Mononuclear cell (primary cell): ENCODE data around the gene PROCR. TPM values are rescaled to one million over a fixed set of nuclear protein-coding genes. Genes with fewer than 3 reads are reported as not detected.
"Not testable (repeated sequence)": the region's sequence is repeated elsewhere in the genome, so short reads cannot be mapped to it uniquely, and the experiment has no call there.

Experiments
- H3K27me3 ChIP-seq: 2 replicates; pipeline ENCODE4 v1.6.0; 2011; ENCODE audit warnings: low read length, control low read depth; ENCODE audit not compliant: insufficient read depth
- H3K4me1 ChIP-seq: 2 replicates; pipeline ENCODE4 v1.5.1; 2011; ENCODE audit warnings: mild to moderate bottlenecking, low read length, control low read depth; ENCODE audit not compliant: insufficient read depth
- H3K4me3 ChIP-seq: 2 replicates; pipeline ENCODE4 v1.5.1; 2011; ENCODE audit warnings: mild to moderate bottlenecking, low read length, moderate library complexity
- H3K9me3 ChIP-seq: 2 replicates; pipeline ENCODE4 v1.5.1; 2011; ENCODE audit warnings: low read depth, mild to moderate bottlenecking, control low read depth, low read length
- total RNA-seq: library from RNA; depleted of rRNA; stranded (reverse); fragments of >200 nt; gene quantifications from one replicate; pipeline ENCODE4 v1.2.3, GENCODE V29; 2012

Gene PROCR
- total RNA-seq, 1 donor: 1.2 TPM

DNA sequence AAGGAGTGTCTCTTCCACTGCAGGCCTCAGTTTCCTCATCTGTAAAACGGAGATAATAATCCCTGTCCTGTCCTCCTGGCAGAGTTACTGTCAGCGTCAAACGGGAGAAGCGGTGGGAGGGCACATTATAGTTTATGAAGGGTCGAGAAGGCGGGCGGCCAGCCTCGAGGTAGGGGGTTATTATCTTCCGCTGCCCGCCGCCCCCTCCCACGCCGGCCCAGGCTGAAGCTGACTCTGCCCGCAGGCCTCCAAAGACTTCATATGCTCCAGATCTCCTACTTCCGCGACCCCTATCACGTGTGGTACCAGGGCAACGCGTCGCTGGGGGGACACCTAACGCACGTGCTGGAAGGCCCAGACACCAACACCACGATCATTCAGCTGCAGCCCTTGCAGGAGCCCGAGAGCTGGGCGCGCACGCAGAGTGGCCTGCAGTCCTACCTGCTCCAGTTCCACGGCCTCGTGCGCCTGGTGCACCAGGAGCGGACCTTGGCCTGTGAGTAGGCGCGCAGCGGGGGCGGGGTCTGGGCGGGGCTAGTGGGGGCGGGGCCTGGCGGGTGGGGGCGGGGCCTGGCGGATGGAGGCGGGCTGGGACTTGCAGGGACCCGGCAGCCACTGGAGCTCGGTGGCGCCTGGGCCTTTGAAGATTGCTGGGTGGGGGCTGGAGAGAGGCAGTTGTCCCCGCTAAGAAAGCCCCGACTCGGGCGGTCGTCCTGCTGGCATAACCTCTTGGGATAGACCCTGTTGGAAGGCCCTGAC, 2.8 kb downstream of the PROCR start:
- H3K4me3 ChIP-seq: no peak overlapping the region
- H3K4me1 ChIP-seq: peaks cover 12% of the 10 kb centered on the region
- no peaks in the 10 kb centered on the region for H3K27me3 ChIP-seq
- H3K9me3 ChIP-seq: no peaks in the 10 kb centered on the region

DNA sequence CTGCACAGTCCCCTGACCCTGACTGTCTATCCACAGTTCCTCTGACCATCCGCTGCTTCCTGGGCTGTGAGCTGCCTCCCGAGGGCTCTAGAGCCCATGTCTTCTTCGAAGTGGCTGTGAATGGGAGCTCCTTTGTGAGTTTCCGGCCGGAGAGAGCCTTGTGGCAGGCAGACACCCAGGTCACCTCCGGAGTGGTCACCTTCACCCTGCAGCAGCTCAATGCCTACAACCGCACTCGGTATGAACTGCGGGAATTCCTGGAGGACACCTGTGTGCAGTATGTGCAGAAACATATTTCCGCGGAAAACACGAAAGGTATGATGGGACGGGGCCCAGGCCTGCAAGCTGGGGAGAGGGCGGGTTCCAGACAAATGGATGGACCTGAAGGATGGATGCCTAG, 4.3 kb downstream of the PROCR start:
- no peaks in the 10 kb centered on the region for H3K9me3 ChIP-seq
- H3K4me3 ChIP-seq: no peak overlapping the region
- H3K27me3 ChIP-seq: no peaks in the 10 kb centered on the region
- H3K4me1 ChIP-seq: peaks cover 12% of the 10 kb centered on the region

DNA sequence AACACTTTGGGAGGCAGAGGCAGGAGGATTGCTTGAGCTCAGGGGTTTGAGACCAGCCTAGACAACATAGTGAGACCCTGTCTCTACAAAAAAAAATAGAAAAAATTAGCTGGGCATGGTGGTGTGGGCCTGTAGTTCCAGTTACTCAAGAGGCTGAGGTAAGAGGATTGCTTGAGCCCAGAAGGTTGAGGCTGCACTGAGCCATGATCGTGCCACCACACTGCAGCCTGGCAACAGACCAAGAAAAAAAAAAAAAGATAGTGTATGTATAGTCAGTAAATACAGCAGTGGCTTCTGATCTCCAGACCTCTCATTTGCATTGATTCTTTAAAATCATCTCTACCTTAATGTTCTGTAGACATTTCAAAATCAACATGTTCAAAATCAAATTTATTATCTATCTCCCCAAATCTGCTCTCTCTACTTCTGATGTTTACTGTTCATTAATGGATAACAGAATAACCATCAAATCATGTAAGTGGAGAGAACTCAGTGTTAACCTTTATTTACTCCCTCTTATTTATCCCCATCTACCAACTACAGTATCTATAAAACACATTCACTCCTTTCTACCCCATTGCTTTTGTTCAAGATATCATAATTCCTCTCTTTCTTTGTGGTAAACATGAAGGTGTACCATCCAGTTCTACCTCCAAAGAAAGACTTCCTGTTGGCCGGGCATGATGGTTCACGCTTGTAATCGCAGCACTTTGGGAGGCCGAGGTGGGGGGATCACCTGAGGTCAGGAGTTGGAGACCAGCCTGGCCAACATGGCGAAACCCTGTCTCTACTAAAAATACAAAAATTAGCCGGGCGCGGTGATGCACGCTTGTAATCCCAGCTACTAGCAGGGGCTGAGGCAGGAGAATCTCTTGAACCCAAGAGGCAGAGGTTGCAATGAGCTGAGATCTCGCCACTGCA, 7.7 kb downstream of the PROCR start:
- H3K9me3 ChIP-seq: no peaks in the 10 kb centered on the region
- no peak overlapping the region for H3K4me3 ChIP-seq
- no peaks in the 10 kb centered on the region for H3K4me1 ChIP-seq
- H3K27me3 ChIP-seq: no peaks in the 10 kb centered on the region

DNA sequence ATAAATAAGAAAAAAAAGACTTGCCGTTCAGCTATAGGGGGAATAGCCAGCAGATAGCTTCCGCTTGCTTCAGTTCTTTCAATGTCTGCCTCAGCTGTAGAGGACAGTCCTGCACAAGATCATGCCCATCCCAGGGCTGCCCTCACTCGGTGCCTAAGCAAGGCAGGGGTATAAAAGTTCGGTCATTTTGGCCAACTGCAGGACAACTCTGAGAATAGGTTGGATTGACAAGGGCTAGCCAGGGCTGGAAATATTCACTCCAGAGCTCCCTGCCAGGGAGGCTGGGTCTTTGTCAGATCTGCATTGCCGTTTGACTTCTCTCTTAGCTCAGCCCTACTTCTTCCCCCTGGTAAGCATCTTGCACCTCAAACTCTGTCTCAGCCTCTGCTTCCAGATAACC, 8.4 kb downstream of the PROCR start:
- no peak overlapping the region for H3K4me3 ChIP-seq
- no peaks in the 10 kb centered on the region for H3K9me3 ChIP-seq
- H3K4me1 ChIP-seq: no peaks in the 10 kb centered on the region
- H3K27me3 ChIP-seq: no peaks in the 10 kb centered on the region

DNA sequence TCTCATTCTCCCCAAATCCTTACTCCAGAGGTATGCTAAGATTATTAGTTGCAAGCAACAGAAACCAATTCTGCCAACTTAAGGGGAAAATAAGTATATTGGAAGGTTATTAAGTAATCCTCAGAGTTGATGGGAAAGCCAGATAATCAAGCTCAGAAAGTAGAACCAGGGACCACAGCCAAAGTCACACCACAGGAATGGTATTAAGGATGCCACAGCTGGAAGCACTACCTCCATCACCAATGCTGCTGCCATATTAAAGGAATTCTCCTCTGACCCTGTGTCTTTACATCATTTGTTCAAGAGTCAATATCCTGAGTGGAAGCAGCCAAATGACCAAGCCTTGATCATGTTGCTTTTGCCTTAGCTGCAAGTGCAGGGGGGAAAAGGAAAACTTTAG, 9.9 kb downstream of the PROCR start:
- Histone ChIP-seq H3K27me3 (no peaks in the 10 kb centered on the region), H3K9me3 (no peaks in the 10 kb centered on the region), H3K4me1 (no peaks in the 10 kb centered on the region), H3K4me3 (no peak overlapping the region)

DNA sequence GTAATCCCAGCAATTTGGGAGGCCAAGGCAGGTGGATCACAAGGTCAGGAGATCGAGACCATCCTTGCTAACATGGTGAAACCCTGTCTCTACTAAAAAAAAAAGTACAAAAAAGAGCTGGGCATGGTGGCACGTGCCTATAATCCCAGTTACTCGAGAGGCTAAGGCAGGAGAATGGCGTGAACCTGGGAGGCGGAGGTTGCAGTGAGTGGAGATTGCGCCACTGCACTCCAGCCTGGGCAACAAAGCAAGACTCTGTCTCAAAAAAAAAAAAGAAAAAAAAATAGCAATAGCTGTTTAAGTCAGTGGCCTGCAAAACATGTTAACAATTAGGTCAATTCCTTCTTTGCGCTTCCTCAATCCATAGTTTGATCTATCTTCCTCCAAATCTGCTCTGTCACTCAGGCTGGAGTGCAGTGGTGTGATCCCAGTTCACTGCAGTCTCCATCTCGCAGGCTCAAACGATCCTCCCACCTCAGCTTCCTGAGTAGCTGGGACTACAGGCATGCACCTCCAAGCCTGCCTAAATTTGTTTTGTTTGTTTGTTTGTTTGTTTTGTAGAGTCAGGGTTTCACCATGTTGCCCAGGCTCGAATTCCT, 14.9 kb downstream of the PROCR start:
- not testable (repeated sequence) for H3K4me1 ChIP-seq, H3K9me3 ChIP-seq, H3K27me3 ChIP-seq, H3K4me3 ChIP-seq

DNA sequence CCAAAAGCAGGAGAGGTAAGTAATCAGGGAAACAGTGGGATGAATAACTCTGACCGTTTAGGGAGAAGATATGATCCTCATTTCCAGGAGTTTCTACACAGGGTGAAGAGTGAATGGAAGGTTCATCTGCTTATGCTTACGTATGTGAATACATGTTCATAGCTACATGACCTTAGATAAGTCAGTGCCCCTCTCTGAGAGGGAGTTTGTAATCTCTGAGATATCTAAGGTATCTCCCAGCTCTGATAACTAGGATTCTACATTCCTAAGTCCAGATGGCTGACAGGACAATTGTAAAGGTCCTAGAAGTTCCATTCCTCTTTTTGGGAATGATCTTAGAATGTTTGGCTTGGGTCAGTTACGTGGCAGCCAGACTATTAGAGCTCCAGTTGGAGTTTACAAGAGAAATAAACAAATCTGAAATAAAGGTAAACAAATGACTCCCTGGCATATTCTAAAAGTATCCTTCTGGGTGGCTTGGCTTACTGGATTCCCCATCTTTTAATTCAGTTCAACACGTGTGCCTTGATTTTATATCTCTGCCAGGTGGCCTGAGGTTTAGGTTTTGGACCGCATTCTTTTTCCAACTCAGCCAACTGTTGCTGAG, 15.8 kb downstream of the PROCR start:
- H3K4me1 ChIP-seq: no peaks in the 10 kb centered on the region
- no peaks in the 10 kb centered on the region for H3K9me3 ChIP-seq
- no peak overlapping the region for H3K4me3 ChIP-seq
- H3K27me3 ChIP-seq: no peaks in the 10 kb centered on the region

DNA sequence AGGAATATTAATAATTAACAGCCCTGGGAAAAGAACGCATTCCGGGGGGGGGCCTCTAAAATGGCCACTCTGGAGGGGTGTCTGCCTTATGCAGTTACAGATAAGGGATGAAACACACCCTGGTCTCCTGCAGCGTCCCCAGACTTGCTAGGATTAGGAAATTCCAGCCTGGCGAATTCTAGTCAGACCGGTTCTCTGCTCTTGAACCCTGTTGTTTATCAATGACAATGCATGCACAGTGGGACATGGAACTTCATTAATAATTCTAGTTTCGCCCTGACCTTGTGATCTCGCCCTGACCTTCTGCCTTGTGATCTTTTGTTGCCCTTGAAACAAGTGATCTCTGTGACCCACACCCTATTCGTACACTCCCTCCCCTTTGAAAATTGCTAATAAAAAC, 17.4 kb downstream of the PROCR start:
- H3K4me3 ChIP-seq: not testable (repeated sequence)

DNA sequence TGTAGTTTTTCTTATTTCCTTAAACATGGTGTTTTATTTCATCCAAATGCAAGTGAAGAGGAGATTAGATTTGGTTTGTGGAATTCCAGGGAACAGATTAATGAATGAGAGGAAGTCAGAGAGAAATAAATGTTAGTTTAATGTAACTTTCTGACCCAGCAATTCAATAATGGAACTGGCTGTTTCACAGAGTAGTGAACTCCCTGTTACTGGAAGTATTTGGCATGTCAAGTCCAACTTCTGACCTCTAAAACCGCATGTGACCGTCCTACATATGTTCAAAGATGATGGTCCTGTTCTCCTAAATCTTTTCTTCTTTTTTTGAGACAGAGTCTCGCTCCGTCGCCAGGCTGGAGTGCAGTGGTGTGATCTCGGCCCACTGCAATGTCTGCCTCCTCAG, 18.7 kb downstream of the PROCR start:
- Histone ChIP-seq H3K4me1 (no peaks in the 10 kb centered on the region), H3K9me3 (no peaks in the 10 kb centered on the region), H3K27me3 (no peaks in the 10 kb centered on the region), H3K4me3 (no peak overlapping the region)

More for the DNA sequence above, 17.4 kb downstream of the PROCR start:
- not testable (repeated sequence) for H3K9me3 ChIP-seq, H3K4me1 ChIP-seq, H3K27me3 ChIP-seq

DNA sequence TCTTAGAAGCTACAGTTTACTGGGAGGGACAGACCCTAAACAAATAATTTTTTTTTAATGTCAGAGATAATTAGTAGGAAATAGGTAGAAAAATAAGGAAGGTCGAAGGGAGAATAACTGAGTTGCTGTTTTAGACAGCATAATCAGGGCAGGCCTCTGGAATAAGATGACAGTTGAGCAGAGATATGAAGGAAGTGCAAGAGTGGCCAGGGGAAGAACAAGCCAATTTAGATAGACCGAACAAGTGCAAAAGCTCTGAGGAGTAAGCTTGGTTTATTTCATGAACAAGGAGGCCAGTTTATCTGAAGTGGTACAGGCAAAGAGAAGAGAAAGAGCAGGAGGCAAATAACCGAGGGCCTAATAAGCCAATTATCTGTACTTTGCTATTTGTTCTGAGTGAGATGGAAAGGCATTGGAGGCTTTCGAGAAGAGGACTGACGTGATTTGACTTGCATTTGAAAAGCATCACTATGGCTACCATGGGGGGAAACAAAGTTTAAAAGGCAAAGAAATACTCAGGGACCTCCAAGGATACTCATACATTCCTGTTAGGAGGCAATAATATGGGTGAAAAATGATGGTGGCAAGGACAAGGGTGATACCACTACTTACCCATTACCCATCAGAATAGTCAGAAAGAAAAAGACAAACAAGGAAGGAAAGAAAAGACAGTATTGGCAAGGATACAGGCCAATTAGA, 19.7 kb downstream of the PROCR start:
- Histone ChIP-seq H3K27me3 (no peaks in the 10 kb centered on the region), H3K4me1 (no peaks in the 10 kb centered on the region), H3K9me3 (peaks cover 6% of the 10 kb centered on the region), H3K4me3 (no peak overlapping the region)

DNA sequence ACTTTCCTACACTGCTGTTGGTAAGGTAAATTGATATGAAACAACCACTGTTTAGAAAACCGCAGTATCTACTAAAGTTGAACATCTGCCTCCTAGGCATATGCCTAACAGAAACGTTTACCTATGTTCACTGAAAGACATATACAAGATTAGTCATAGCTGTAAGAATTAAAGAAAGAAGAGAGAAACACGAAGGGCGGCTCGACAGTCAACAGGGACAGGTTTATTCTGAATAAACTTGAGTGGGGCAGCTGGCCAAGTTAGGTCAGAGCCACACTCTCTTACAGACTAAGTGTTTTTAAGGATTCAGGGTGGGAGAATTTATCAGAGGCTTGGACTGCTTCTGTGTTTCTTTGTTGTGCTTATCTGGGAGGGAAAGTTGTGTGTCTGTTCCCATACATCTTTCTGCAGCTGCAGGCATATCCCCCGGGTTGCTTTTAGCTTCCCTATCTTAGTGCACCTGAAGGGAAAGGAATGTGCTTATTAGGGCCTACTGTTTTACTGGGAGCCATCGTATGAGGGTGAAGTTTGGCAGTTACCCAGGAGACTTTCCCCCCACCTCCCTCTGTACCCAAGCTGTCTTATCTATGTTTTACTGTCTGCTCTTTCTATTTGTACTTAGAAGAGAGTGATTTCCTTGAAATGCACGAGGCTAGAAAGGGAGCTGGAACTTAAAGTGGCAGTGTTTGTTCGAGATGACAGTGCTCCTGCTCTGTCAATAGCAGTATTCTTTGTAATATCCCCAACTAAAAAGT, 20.4 kb downstream of the PROCR start:
- Histone ChIP-seq H3K4me3 (no peak overlapping the region), H3K27me3 (no peaks in the 10 kb centered on the region), H3K9me3 (peaks cover 13% of the 10 kb centered on the region), H3K4me1 (no peaks in the 10 kb centered on the region)

DNA sequence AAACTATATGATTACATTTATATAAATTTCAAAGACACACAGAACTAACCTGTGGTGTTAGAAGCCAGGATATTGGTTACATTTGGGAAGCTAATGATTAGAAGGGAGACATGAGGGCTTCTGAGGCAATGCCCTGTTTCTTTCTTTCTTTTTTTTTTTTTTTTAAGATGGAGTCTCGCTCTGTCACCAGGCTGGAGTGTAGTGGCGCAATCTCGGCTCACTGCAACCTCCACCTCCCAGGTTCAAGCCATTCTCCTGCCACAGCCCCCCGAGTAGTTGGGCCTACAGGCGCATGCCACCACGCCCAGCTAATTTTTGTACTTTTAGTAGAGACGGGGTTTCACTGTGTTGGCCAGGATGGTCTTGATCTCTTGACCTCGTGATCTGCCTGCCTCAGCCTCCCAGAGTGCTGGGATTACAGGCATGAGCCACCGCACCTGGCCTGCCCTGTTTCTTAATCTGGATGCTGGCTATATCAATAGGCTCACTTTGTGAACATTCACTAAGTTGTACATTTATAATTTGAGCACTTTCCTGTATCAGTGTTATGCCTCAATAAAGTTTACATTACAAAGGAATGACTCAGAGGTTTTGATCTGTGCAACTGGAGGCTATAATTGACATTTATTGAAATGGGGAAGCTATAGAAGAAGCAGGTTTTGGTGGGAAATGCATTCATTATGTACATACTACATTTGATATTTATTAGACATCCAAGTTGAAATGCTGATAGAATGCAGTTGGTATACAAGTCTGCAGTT, 21.3 kb downstream of the PROCR start:
- peaks cover 13% of the 10 kb centered on the region for H3K9me3 ChIP-seq
- H3K4me3 ChIP-seq, H3K4me1 ChIP-seq, H3K27me3 ChIP-seq: not testable (repeated sequence)

DNA sequence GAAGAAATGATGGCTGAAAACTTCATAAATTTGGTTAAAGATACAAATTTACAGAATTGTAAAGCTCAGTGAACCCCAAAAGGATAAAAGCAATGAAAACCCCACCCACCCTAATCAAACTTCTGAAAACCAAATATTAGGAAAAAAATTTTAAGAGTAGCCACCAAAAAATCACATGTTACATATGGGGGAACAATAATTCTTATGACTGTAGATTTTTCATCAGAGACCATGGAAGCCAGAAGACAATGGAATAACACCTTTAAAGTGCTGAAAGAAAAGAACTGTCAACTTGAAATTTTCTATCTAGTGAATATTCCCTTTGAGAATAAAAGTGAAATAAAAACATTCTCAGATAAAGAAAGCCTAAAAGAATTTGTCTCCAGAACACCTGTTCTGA, 24.4 kb downstream of the PROCR start:
- no peaks in the 10 kb centered on the region for H3K4me1 ChIP-seq
- no peak overlapping the region for H3K4me3 ChIP-seq
- H3K27me3 ChIP-seq: no peaks in the 10 kb centered on the region
- peaks cover 13% of the 10 kb centered on the region for H3K9me3 ChIP-seq
